IMR-90 (cell line): ENCODE results near the gene MIS18A. TPM values are rescaled to one million over a fixed set of nuclear protein-coding genes. Genes with fewer than 3 reads are reported as not detected.

Experiments
- ATAC-seq: fragments of 200-7000 bp; cut with Tn5 transposase; 2 replicates; pipeline ENCODE4 v1.9.1; 2020; ENCODE audit warnings: low read depth, mild to moderate bottlenecking, moderate library complexity
- BruUV-seq: library from RNA; stranded (reverse); fragments of 400-500 nt; replicated peaks from 2 replicates; lab custom pipeline; 2021; lab: Mats Ljungman, UMichigan
- CTCF ChIA-PET: fragments of 300-600 bp; formaldehyde crosslinking; extraction: SDS; loops from one replicate; lab custom pipeline; 2021; ENCODE audit warnings: antibody characterized with exemption; lab: Yijun Ruan, JAX
- POLR2A ChIA-PET: fragments of 300-600 bp; sonication (Branson Sonifier 250); formaldehyde crosslinking; loops from one replicate; lab custom pipeline; 2022; ENCODE audit warnings: antibody characterized with exemption; ENCODE audit not compliant: unreplicated experiment; lab: Charles Lee
- DNase-seq: peaks from one replicate; pipeline ENCODE4 v3.0.0; 2013
- H2AFZ ChIP-seq: replicated peaks from 2 replicates; pipeline ENCODE3; 2013; ENCODE audit warnings: low read length, mild to moderate bottlenecking; ENCODE audit not compliant: poor library complexity
- H2AK5ac ChIP-seq: 2 replicates; pipeline ENCODE4 v1.6.1; 2013; ENCODE audit warnings: low read depth, low read length, inconsistent platforms
- H2AK9ac ChIP-seq: replicated peaks from 2 replicates; pipeline ENCODE3; 2013; ENCODE audit warnings: mild to moderate bottlenecking, low read depth, low read length, moderate library complexity; ENCODE audit not compliant: poor library complexity
- H2BK120ac ChIP-seq: 2 replicates; pipeline ENCODE4 v1.6.1; 2013; ENCODE audit warnings: low read depth, low read length, inconsistent platforms
- H2BK15ac ChIP-seq: 3 replicates; pipeline ENCODE4 v1.6.1; 2013; ENCODE audit warnings: low read depth, low read length, inconsistent platforms
- H2BK20ac ChIP-seq: 2 replicates; pipeline ENCODE4 v1.6.1; 2013; ENCODE audit warnings: low read depth, mild to moderate bottlenecking, inconsistent platforms, low read length, moderate library complexity
- H2BK5ac ChIP-seq: 2 replicates; pipeline ENCODE4 v1.6.1; 2013; ENCODE audit warnings: mild to moderate bottlenecking, low read depth, low read length, inconsistent platforms; ENCODE audit not compliant: poor library complexity, severe bottlenecking
- H3K14ac ChIP-seq: replicated peaks from 2 replicates; pipeline ENCODE4 v1.6.1; 2013; ENCODE audit warnings: low read depth, low read length, inconsistent platforms
- H3K18ac ChIP-seq: 2 replicates; pipeline ENCODE4 v1.6.1; 2013; ENCODE audit warnings: low read depth, low read length, control low read depth
- H3K23ac ChIP-seq: 2 replicates; pipeline ENCODE4 v1.6.1; 2013; ENCODE audit warnings: low read depth, low read length, inconsistent platforms
- H3K27ac ChIP-seq: 2 replicates; pipeline ENCODE4 v1.5.1; 2013; ENCODE audit warnings: mild to moderate bottlenecking, control low read depth, low read length; ENCODE audit not compliant: insufficient read depth
- H3K27me3 ChIP-seq: 2 replicates; pipeline ENCODE4 v1.6.1; 2013; ENCODE audit warnings: low read length; ENCODE audit not compliant: control insufficient read depth, insufficient read depth
- H3K36me3 ChIP-seq: 2 replicates; pipeline ENCODE4 v1.6.1; 2013; ENCODE audit warnings: low read length, mixed read lengths; ENCODE audit not compliant: control insufficient read depth, insufficient read depth
- H3K4ac ChIP-seq: 2 replicates; pipeline ENCODE4 v1.6.1; 2013; ENCODE audit warnings: low read depth, low read length, inconsistent platforms
- H3K4me1 ChIP-seq: 2 replicates; pipeline ENCODE4 v1.6.1; 2013; ENCODE audit warnings: low read length, mixed read lengths; ENCODE audit not compliant: control insufficient read depth, insufficient read depth
- H3K4me2 ChIP-seq: 2 replicates; pipeline ENCODE4 v1.6.1; 2013; ENCODE audit warnings: low read depth, mild to moderate bottlenecking, control low read depth, low read length, moderate library complexity
- H3K4me3 ChIP-seq: 2 replicates; pipeline ENCODE4 v1.5.1; 2013; ENCODE audit warnings: low read depth, mild to moderate bottlenecking, control low read depth, low read length, moderate library complexity; ENCODE audit not compliant: insufficient read depth
- H3K56ac ChIP-seq: 2 replicates; pipeline ENCODE4 v1.6.1; 2013; ENCODE audit warnings: low read length, inconsistent platforms; ENCODE audit not compliant: insufficient read depth; ENCODE audit errors: extremely low read depth
- H3K79me1 ChIP-seq, 2 experiments: 2 replicates each; pipeline ENCODE4 v1.6.1; 2013; ENCODE audit warnings: low read length in 2 of 2, inconsistent platforms in 1 of 2, low read depth in 1 of 2
- H3K9ac ChIP-seq: 2 replicates; pipeline ENCODE4 v1.6.1; 2013; ENCODE audit warnings: low read depth, low read length, control low read depth
- H3K9me1 ChIP-seq: 2 replicates; pipeline ENCODE4 v1.6.1; 2013; ENCODE audit warnings: low read length, inconsistent platforms; ENCODE audit not compliant: insufficient read depth
- H3K9me3 ChIP-seq: 2 replicates; pipeline ENCODE4 v1.6.1; 2013; ENCODE audit warnings: low read length; ENCODE audit not compliant: control insufficient read depth, insufficient read depth
- H4K20me1 ChIP-seq: 2 replicates; pipeline ENCODE4 v1.6.1; 2013; ENCODE audit warnings: low read length, inconsistent platforms; ENCODE audit not compliant: insufficient read depth
- H4K5ac ChIP-seq: 2 replicates; pipeline ENCODE4 v1.6.1; 2013; ENCODE audit warnings: mild to moderate bottlenecking, low read depth, low read length, control low read depth
- H4K8ac ChIP-seq, 2 experiments: 2 replicates each; pipeline ENCODE4 v1.6.1; 2013; ENCODE audit warnings: low read depth in 2 of 2, low read length in 2 of 2, control low read depth in 1 of 2, inconsistent platforms in 1 of 2
- H4K91ac ChIP-seq: 2 replicates; pipeline ENCODE4 v1.6.1; 2013; ENCODE audit warnings: low read depth, low read length, inconsistent platforms; ENCODE audit not compliant: insufficient read depth
- BHLHE40 ChIP-seq: fragments of 150-350 bp; IDR thresholded peaks from 2 replicates; pipeline ENCODE4 v1.6.1; 2016; ENCODE audit warnings: mild to moderate bottlenecking, low read depth, low read length
- CEBPB ChIP-seq: IDR thresholded peaks from 2 replicates; pipeline ENCODE4 v1.6.1; 2012; ENCODE audit warnings: low read depth, low read length, improper control_type of control experiment
- MXI1 ChIP-seq: IDR thresholded peaks from 2 replicates; pipeline ENCODE4 v1.6.1; 2012; ENCODE audit warnings: low read depth, mild to moderate bottlenecking, low read length, moderate library complexity, borderline replicate concordance
- NFE2L2 ChIP-seq: fragments of 150-350 bp; IDR thresholded peaks from 2 replicates; pipeline ENCODE4 v1.6.1; 2016; ENCODE audit warnings: low read depth, mild to moderate bottlenecking, low read length
- POLR2A ChIP-seq: IDR thresholded peaks from 2 replicates; pipeline ENCODE4 v1.6.1; 2012; ENCODE audit warnings: mild to moderate bottlenecking, low read depth, low read length
- RAD21 ChIP-seq: IDR thresholded peaks from 2 replicates; pipeline ENCODE4 v1.6.1; 2012; ENCODE audit warnings: low read length, improper control_type of control experiment
- RCOR1 ChIP-seq: IDR thresholded peaks from 2 replicates; pipeline ENCODE4 v1.6.1; 2012; ENCODE audit warnings: mild to moderate bottlenecking, low read length, improper control_type of control experiment; ENCODE audit not compliant: insufficient replicate concordance
- RFX5 ChIP-seq: IDR thresholded peaks from 2 replicates; pipeline ENCODE4 v1.8.0; 2012; ENCODE audit warnings: low read depth, mild to moderate bottlenecking, low read length, moderate library complexity
- WGBS, 2 experiments: methylation state at CpG; one replicate each; pipeline versions ENCODE4 v1.1.5 to v1.1.7; 2013; ENCODE audit warnings: missing lambda C conversion rate in 2 of 2; ENCODE audit not compliant: insufficient read length in 1 of 2; ENCODE audit errors: extremely low coverage in 2 of 2; 5-methylcytosine and 5-hydroxymethylcytosine counted together
- dilution Hi-C: fragments of 300-500 bp; cut with HindIII; formaldehyde crosslinking; loops from one replicate; pipeline ENCODE4 v1.14.3; 2018; ENCODE audit warnings: low sequenced_read_pairs; ENCODE audit not compliant: unreplicated experiment
- in situ Hi-C: fragments of 300-500 bp; cut with MboI; formaldehyde crosslinking; loops from 3 replicates; pipeline ENCODE4 v1.14.3; 2019; ENCODE audit warnings: low sequenced_read_pairs, inconsistent platforms, mixed read lengths
- intact Hi-C: fragments of 100-400 bp; cut with micrococcal nuclease; formaldehyde crosslinking; loops from 2 replicates; pipeline ENCODE4 v1.10.0; 2022
- polyA plus RNA-seq, 3 experiments: library from polyadenylated mRNA; depleted of rRNA; stranded (reverse); fragments of >200 nt; gene quantifications; 2 replicates each; pipeline ENCODE4 v1.2.3, GENCODE V29; 2012; ENCODE audit warnings: low replicate concordance in 1 of 3
- total RNA-seq: library from RNA; depleted of rRNA; stranded (reverse); fragments of >200 nt; gene quantifications from 2 replicates; pipeline ENCODE4 v1.2.3, GENCODE V29; 2012
- TF ChIP-seq, protein P1 (sequence below): conservative IDR thresholded peaks from 2 replicates; pipeline ENCODE4 v1.5.1; 2012; ENCODE audit warnings: mild to moderate bottlenecking, low read depth, low read length, improper control_type of control experiment
- TF ChIP-seq, protein P2 (sequence below): fragments of 150-350 bp; IDR thresholded peaks from 2 replicates; pipeline ENCODE4 v1.6.1; 2016; ENCODE audit warnings: low read depth, mild to moderate bottlenecking, low read length, moderate library complexity, borderline replicate concordance

Gene MIS18A
- total and polyA plus RNA-seq, 2 of the 4 experiments (the other 2 are of a cell fraction): 4.5 to 7.6 TPM

DNA sequence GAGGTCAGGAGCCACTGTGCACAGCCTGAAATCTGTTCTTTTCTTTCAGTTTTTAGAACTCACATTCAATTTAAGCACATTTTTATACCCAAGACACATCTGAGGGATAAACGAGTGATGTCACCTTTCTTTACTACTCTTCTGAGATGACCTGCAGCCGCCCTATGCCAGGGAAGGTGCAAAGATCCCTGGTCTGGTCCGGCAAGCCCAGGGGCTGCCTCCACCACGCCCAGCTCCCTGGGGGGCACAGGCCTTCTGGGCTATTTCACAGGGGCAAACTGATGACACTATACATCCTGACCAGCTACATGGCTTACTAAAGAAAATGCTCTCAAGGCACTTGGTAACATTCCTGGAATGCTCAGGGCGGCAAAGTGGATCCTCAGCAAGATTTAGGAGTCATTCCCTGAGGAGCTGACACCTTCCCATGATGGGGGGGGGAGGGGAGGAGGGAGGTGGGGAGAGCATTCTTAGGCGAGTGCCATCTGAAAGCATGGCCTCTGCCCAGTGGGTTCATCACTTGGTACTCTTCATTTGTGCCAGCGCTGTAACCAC, 31.1 kb upstream of the MIS18A start:
- Histone ChIP-seq H2BK120ac (no peak overlapping the region), H4K20me1 (no peaks in the 10 kb centered on the region; the same call in 1 of the 2 replicates), H4K8ac (no peak overlapping the region), H3K4me3 (no peak overlapping the region), H2BK20ac (no peak overlapping the region), H3K4ac (no peak overlapping the region), H3K18ac (no peak overlapping the region), H3K9ac (no peak overlapping the region), H3K4me2 (no peak overlapping the region), H2AK5ac (no peak overlapping the region), H2BK5ac (no peak overlapping the region), H2BK15ac (no peak overlapping the region), H3K36me3 (peaks cover 21% of the 10 kb centered on the region), H3K9me1 (no peaks in the 10 kb centered on the region; the same call in none of the 2 replicates), H3K27me3 (no peaks in the 10 kb centered on the region), H3K56ac (no peak overlapping the region), H3K9me3 (no peaks in the 10 kb centered on the region), H3K4me1 (no peaks in the 10 kb centered on the region), H4K91ac (no peak overlapping the region), H4K5ac (no peak overlapping the region), H2AK9ac (no peak overlapping the region), H3K79me1 (peaks cover 0 to 12% of the 10 kb centered on the region in 2 experiments; a peak in 2 of 4 replicates), H3K14ac (no peak overlapping the region), H2AFZ (no peak overlapping the region), H3K27ac (no peak overlapping the region), H3K23ac (no peak overlapping the region)
- no peak for ATAC-seq
- TF ChIP-seq RCOR1 (no peak), BHLHE40 (no peak), RAD21 (no peak), NFE2L2 (no peak), RFX5 (no peak), MXI1 (no peak), CEBPB (no peak), POLR2A (no peak)
- TF ChIP-seq, protein P1, sequence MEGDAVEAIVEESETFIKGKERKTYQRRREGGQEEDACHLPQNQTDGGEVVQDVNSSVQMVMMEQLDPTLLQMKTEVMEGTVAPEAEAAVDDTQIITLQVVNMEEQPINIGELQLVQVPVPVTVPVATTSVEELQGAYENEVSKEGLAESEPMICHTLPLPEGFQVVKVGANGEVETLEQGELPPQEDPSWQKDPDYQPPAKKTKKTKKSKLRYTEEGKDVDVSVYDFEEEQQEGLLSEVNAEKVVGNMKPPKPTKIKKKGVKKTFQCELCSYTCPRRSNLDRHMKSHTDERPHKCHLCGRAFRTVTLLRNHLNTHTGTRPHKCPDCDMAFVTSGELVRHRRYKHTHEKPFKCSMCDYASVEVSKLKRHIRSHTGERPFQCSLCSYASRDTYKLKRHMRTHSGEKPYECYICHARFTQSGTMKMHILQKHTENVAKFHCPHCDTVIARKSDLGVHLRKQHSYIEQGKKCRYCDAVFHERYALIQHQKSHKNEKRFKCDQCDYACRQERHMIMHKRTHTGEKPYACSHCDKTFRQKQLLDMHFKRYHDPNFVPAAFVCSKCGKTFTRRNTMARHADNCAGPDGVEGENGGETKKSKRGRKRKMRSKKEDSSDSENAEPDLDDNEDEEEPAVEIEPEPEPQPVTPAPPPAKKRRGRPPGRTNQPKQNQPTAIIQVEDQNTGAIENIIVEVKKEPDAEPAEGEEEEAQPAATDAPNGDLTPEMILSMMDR: no peak
- TF ChIP-seq, protein P2, sequence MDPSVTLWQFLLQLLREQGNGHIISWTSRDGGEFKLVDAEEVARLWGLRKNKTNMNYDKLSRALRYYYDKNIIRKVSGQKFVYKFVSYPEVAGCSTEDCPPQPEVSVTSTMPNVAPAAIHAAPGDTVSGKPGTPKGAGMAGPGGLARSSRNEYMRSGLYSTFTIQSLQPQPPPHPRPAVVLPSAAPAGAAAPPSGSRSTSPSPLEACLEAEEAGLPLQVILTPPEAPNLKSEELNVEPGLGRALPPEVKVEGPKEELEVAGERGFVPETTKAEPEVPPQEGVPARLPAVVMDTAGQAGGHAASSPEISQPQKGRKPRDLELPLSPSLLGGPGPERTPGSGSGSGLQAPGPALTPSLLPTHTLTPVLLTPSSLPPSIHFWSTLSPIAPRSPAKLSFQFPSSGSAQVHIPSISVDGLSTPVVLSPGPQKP: no peak
- no TSS peak for BruUV-seq
- no peak for DNase-seq
- intact Hi-C loops: no loop called here
- 95% methylated on average over 5 of the region's 7 CpGs; no CpG with 5 or more reads in 1 of the 2 experiments for WGBS, 2 experiments
- in situ Hi-C loops: no loop called here
- CTCF ChIA-PET: no interaction called here
- POLR2A ChIA-PET: no interaction called here
- dilution Hi-C loops: no loop called here
